Esophagus muscularis mucosa (tissue), 4 donors: ENCODE measurements around the gene HILPDA.
A peak's percentile ranks its signal among the peaks of the same experiment; 100 is the strongest.

ENCODE experiments used
- EP300 ChIP-seq: sonication (generic); formaldehyde crosslinking; IDR thresholded peaks from one replicate; pipeline ENCODE4 v1.6.1; 2017; ENCODE audit warnings: antibody characterized with exemption
- POLR2A ChIP-seq: fragments of 450-650 bp; IDR thresholded peaks from one replicate; pipeline ENCODE4 v1.6.1; 2017; ENCODE audit warnings: antibody characterized with exemption, moderate library complexity, mild to moderate bottlenecking, low read depth
- TF ChIP-seq, protein P1 (sequence below), 3 experiments: fragments of 200-600 bp in 2 of 3; fragments of 450-650 bp in 1 of 3; sonication (generic) in 2 of 3; IDR thresholded peaks; one replicate each; pipeline ENCODE4 v1.5.1; 2017 to 2019; ENCODE audit warnings: antibody characterized with exemption in 3 of 3, mild to moderate bottlenecking in 2 of 3, moderate library complexity in 1 of 3

- TF ChIP-seq, protein P1, sequence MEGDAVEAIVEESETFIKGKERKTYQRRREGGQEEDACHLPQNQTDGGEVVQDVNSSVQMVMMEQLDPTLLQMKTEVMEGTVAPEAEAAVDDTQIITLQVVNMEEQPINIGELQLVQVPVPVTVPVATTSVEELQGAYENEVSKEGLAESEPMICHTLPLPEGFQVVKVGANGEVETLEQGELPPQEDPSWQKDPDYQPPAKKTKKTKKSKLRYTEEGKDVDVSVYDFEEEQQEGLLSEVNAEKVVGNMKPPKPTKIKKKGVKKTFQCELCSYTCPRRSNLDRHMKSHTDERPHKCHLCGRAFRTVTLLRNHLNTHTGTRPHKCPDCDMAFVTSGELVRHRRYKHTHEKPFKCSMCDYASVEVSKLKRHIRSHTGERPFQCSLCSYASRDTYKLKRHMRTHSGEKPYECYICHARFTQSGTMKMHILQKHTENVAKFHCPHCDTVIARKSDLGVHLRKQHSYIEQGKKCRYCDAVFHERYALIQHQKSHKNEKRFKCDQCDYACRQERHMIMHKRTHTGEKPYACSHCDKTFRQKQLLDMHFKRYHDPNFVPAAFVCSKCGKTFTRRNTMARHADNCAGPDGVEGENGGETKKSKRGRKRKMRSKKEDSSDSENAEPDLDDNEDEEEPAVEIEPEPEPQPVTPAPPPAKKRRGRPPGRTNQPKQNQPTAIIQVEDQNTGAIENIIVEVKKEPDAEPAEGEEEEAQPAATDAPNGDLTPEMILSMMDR (IDR thresholded peaks at IDR 0.05) = peak; percentile 81 to 89 (median 82)
- no peak for TF ChIP-seq EP300
- TF ChIP-seq POLR2A = no peak
Observed at GRCh38 chr7:128427289-128427891, 28.3 kb upstream of the HILPDA start.
